HPDE6-E6E7 (cell line): ENCODE results near the gene DSG2.
"Not testable (repeated sequence)": the region's sequence is repeated elsewhere in the genome, so short reads cannot be mapped to it uniquely, and the experiment has no call there.

Experiments
- DNase-seq: peaks from one replicate; pipeline ENCODE4 v3.0.0; 2011; ENCODE audit warnings: missing footprints; ENCODE audit errors: extremely low spot score

Gene DSG2

GRCh38 chr18:31500051-31500688 is 2.2 kb downstream of the DSG2 start:
- DNase-seq: no peak

GRCh38 chr18:31503011-31503410 is 5.0 kb downstream of the DSG2 start:
- DNase-seq: no peak

GRCh38 chr18:31504455-31505147 is 6.6 kb downstream of the DSG2 start:
- DNase-seq: no peak

- DNase-seq: no peak
Observed at GRCh38 chr18:31505156-31505555, 7.2 kb downstream of the DSG2 start.

- no peak for DNase-seq
Observed at GRCh38 chr18:31506024-31506742, 8.2 kb downstream of the DSG2 start.

GRCh38 chr18:31507124-31507523 is 9.1 kb downstream of the DSG2 start:
- DNase-seq: not testable (repeated sequence)

GRCh38 chr18:31508781-31509180 is 10.8 kb downstream of the DSG2 start:
- DNase-seq: no peak

GRCh38 chr18:31509571-31509970 is 11.6 kb downstream of the DSG2 start:
- DNase-seq: no peak

GRCh38 chr18:31510319-31510718 is 12.3 kb downstream of the DSG2 start:
- no peak for DNase-seq

- no peak for DNase-seq
Observed at GRCh38 chr18:31511098-31511497, 13.1 kb downstream of the DSG2 start.

- DNase-seq: peak; percentile 94
Observed at GRCh38 chr18:31512203-31512764, 14.3 kb downstream of the DSG2 start.

GRCh38 chr18:31513189-31513935 is 15.4 kb downstream of the DSG2 start:
- peak; percentile 56 for DNase-seq

- no peak for DNase-seq
Observed at GRCh38 chr18:31516437-31516836, 18.5 kb downstream of the DSG2 start.

- no peak for DNase-seq
Observed at GRCh38 chr18:31526374-31526773, 28.4 kb downstream of the DSG2 start.

- DNase-seq: no peak
Observed at GRCh38 chr18:31533236-31533635, 35.3 kb downstream of the DSG2 start.

GRCh38 chr18:31538837-31539236 is 40.9 kb downstream of the DSG2 start:
- DNase-seq: no peak

GRCh38 chr18:31546476-31546875 is 48.5 kb downstream of the DSG2 start:
- no peak for DNase-seq

- DNase-seq: no peak
Observed at GRCh38 chr18:31548853-31549252, 50.9 kb downstream of the DSG2 start.

GRCh38 chr18:31549416-31549815 is 51.4 kb downstream of the DSG2 start:
- no peak for DNase-seq

- no peak for DNase-seq
Observed at GRCh38 chr18:31551883-31552282, 53.9 kb downstream of the DSG2 start.

- no peak for DNase-seq
Observed at GRCh38 chr18:31553800-31554199, 55.8 kb downstream of the DSG2 start.

- DNase-seq: no peak
Observed at GRCh38 chr18:31554776-31555175, 56.8 kb downstream of the DSG2 start.
